VCaP (cell line): ENCODE data around the gene PAPPA2.

Experiments
- H3K27ac ChIP-seq: fragments of 450-650 bp; 2 replicates; pipeline ENCODE4 v1.5.1; 2017
- TF ChIP-seq, protein P1 (sequence below): fragments of 450-650 bp; conservative IDR thresholded peaks from 2 replicates; pipeline ENCODE4 v1.5.1; 2017; ENCODE audit warnings: mild to moderate bottlenecking, moderate library complexity

PAPPA2 gene

DNA sequence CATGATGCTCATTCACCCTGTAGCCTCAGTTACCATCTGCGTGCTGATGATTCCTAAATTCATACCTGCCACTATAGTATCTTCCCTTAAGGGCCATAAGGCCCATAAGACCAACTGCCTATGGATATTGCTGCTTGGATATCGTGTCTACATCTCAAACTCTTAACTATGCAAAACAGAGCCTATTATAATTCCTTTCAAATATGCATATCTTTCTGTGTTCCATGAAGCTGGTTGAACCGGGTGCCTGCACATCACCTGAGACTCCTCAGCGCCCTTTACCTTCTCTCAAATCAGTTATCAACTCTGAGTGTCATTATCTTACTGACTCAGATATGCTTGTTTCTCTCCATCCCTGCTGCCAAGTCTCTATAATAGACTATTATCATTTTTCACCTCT lies 311.2 kb downstream of the PAPPA2 start:
- TF ChIP-seq, protein P1, sequence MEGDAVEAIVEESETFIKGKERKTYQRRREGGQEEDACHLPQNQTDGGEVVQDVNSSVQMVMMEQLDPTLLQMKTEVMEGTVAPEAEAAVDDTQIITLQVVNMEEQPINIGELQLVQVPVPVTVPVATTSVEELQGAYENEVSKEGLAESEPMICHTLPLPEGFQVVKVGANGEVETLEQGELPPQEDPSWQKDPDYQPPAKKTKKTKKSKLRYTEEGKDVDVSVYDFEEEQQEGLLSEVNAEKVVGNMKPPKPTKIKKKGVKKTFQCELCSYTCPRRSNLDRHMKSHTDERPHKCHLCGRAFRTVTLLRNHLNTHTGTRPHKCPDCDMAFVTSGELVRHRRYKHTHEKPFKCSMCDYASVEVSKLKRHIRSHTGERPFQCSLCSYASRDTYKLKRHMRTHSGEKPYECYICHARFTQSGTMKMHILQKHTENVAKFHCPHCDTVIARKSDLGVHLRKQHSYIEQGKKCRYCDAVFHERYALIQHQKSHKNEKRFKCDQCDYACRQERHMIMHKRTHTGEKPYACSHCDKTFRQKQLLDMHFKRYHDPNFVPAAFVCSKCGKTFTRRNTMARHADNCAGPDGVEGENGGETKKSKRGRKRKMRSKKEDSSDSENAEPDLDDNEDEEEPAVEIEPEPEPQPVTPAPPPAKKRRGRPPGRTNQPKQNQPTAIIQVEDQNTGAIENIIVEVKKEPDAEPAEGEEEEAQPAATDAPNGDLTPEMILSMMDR: no peak
- no peak overlapping the region for H3K27ac ChIP-seq

GRCh38 chr1:176775378-176775777 lies 312.4 kb downstream of the PAPPA2 start:
- TF ChIP-seq, protein P1: no peak
- H3K27ac ChIP-seq: no peak overlapping the region

GRCh38 chr1:176775996-176776395 lies 313.0 kb downstream of the PAPPA2 start:
- TF ChIP-seq, protein P1: no peak
- H3K27ac ChIP-seq: no peak overlapping the region

DNA sequence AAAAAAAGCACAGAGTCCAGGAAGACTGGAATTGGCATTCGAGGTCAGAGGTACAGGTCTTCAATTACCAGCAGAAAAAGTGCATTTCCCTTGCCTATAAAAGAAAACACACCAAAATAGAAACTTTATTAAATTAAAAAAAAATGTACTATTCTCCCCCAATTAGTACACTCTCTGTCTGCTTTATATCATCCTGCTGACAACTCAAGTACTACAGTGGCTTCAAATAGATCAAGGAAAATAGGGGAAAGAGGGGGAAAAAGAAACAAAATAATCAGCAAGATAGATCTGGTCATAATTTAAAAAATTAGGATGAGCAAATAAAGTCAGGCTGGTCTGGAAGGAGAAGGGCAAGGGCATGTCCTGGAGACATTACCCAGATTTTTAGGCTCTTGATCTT lies 315.1 kb downstream of the PAPPA2 start:
- no peak overlapping the region for H3K27ac ChIP-seq

GRCh38 chr1:176779992-176780328 lies 317.0 kb downstream of the PAPPA2 start:
- H3K27ac ChIP-seq: no peak overlapping the region
- TF ChIP-seq, protein P1: no peak

More for the DNA sequence above, 315.1 kb downstream of the PAPPA2 start:
- TF ChIP-seq, protein P1: no peak

DNA sequence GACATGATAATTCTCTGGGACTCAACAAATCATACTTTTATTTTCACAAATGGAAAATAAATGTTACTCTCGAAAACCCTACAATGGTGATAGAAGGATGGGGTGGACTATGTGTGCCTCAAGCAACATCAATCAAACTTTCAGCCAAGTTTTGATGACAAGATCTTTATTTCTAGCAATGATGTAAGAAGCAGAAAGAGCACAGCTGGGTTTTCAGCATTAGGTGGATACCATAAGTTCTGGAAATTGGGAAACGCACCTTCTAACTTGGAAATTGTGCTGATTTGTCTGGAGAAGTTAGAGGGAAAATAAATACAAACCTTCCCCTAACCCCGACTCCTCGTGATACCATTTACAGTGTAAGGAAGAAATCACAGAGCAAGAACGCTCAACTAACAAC lies 320.3 kb downstream of the PAPPA2 start:
- TF ChIP-seq, protein P1: no peak
- no peak overlapping the region for H3K27ac ChIP-seq

DNA sequence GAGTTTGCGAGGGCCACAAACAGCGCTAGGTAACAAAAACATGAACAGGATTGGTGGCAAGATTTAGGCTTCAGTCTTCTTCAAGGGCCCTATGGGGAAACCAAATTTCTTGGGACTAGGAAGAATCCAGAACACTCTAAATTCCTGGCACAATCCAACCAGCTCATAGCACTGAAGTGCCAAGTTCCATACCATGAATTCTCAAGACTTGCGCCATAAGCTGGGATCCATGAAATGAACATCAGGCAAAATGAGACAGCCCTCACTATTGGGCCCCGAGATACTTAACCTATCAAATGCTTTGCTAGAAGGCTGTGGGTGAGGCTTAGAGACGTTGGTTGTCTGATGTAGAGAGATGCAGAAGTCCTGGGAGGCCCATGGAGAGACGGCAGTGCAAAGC lies 322.1 kb downstream of the PAPPA2 start:
- no peak overlapping the region for H3K27ac ChIP-seq
- TF ChIP-seq, protein P1: no peak

DNA sequence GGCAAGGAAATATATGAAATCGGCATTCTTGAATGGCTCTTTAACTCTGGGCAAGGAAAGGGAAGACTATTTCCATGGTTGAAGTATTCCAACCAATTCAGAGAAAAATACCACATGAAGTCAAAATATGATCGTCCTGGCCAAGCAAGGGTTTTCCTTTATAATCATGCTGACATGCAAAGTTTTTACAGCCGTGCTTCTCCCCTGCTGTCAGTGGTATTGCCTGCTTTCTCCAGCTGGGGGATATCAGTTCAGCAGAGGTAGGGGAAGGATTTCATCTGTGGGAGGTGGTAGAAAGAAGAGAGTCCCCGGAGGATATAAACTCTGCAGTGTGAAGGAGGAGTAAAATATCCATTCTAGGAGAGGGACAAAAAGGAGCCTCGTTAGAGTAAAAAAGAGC lies 322.8 kb downstream of the PAPPA2 start:
- TF ChIP-seq, protein P1: no peak
- no peak overlapping the region for H3K27ac ChIP-seq
